SK-N-MC (cell line): ENCODE measurements around the gene PFKP.

ENCODE experiments used
- EZH2 ChIP-seq: fragments of 200-600 bp; sonication (generic); IDR thresholded peaks from one replicate; pipeline ENCODE4 v1.6.1; 2017; ENCODE audit warnings: antibody characterized with exemption
- FOXP2 ChIP-seq: optimal IDR thresholded peaks from 2 replicates; pipeline ENCODE3; 2011; ENCODE audit warnings: mild to moderate bottlenecking, moderate library complexity; ENCODE audit not compliant: insufficient read depth; ENCODE audit errors: extremely low read length, control extremely low read depth
- POLR2AphosphoS5 ChIP-seq: IDR thresholded peaks from 2 replicates; pipeline ENCODE4 v1.6.1; 2012; ENCODE audit warnings: mild to moderate bottlenecking, low read depth, low read length, borderline replicate concordance

GRCh38 chr10:3103646-3104045, 36.3 kb downstream of the PFKP start:
- no peak for TF ChIP-seq EZH2
- TF ChIP-seq FOXP2: no peak
- no peak for TF ChIP-seq POLR2AphosphoS5
